ENCODE data around the gene YKT6.

Gene YKT6

DNA sequence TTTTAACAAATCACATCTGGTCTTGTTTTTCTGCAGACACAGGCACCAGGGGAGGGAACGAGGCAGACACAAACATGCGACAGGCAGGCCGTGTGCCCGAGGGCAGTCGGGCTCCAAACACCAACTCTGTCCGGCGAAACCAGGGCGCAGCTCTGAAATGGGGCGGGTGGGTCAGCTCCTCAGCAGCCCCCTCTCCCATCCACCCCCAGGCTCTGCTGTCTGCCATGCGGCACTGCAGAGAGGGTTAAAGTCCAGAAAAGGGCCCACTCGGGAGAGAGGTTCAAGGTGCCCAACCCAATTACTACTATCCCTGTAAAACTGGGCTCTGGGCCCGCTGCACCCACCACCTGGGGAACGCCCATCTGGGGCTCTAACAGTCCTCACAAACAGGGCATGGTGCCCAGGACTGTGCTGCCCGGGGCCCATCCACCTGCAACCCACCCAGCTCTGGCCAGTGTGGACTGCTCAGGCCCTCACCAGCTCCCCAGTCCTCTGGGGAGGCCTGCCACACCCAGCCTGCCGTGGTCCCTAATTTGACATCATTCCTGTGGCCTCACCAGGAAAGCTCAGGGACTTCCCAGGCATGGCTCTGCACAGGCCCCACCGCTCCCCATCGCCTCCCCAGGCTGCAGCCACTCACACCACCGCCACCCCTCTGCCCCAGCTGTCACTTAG, 18.7 kb downstream of the YKT6 start:
- DNase-seq: no peak

DNA sequence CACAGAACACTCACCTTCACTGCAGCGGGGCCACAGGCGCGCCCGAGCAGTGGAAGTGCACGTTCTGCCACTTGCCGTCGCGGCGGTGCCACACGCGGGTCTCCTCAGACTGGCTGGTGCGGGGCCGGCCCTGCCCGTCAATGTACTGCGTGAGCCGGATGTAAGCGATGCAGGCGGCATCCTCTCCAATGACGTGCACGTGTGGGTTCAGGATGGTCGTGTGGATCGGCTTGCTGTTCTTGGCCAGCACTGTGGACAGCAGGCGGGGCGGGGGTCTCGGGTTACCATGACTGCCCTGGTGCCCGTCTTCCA, 19.2 kb downstream of the YKT6 start:
- no peak for DNase-seq

DNA sequence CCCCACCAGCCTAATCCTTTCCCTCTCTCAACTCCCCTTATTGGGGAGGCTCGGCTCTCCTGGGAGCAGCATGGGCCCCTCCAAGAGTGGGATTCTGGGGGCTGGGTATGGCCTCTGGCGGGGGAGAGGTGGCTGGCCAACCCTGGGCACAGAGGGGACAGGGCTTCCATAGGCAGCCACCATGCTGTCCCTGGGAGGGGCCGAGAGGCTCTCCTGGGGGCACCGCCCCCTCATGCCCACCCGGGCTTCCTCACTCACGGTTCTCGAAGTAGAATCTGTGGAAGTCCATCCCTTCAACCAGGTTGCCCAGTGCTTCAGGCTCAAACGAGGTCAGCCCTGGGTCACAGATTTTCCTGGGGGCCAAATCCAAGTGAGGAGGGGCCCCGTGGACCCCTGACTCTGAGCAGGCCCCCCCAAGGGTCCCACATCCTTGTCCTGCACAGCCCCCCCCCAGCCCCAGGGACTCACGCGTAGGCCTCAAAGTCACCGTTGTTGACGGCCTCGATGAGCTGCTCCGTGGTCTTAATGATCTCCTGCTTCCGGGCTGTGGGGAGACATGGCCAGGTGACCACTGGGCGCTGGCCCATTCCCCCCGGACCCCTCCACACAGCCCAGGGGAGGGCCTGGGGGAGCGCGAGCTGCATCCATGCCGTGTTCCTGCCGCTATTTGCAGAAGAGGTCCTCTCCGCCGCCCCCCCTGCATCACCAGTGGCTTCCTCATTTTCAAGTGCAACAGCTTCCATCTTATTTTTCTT, 19.8 kb downstream of the YKT6 start:
- no peak for DNase-seq

DNA sequence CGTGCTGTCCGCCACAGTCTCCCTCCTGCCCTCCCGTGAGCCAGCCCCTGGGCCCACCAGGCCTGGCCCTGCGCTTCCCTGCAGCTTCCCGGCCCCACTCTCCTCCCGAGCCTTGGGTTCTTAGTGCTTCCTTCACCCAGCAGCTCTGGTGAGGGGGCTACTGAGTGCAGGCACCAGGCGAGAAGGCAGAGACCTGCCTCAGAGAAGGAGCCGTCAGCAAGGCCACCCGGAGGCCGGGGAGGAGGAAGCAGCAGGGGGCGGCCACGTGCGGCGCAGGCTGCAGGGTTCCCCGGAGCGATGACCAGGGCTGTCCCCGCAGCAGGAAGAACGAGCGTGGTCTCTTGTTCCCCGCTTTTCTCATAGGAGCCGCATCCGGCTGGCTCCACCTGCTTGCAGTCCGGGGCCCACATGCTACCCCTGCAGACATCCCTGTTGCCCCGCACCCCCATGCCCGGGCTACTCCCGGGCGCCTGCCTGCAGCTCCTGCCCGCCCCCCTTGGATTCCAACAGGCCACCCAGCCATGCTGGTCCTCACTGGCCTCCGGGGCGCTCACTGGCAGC, 20.5 kb downstream of the YKT6 start:
- no peak for DNase-seq

DNA sequence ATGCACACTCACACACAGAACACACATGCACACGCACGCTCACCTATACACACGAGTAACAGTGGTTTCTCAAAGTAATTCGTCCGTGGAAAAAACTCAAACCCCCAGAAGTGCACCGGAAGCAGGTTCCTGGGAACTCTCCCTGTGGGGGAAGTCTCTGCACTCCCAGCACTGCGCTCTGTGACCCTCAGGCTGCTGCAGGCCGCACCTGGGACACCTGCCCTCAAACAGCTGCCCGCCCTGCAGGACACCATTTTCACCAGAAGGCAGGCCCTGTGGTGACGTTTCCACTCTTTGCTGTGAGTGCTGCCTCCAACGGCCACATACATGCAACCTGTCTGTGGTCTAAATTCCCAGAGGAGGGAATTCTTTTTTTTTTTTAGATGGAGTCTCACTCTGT, 21.3 kb downstream of the YKT6 start:
- no peak for DNase-seq

DNA sequence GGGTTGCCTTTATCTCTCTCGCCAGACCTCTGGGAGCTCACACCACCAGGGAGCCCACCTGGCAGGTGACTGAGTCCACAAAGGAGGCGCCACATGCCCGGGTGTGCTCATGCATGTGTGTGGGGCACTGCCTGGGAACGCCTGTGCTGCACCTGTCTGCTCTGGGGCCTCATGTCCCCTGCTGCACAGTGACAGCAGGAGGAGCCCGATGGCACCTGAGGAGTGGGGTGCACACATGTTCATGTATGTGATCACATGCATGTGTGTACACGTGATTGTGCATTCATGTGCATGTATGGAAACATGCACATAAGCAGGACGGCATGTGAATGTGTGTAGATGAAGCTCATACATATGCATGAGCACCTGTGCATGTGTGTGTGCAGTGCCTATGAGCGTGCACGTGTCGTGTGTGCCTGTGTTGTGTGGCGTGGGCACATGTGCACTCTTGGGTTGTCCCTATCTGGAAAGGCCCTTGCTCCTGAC, 22.0 kb downstream of the YKT6 start:
- no peak for DNase-seq

DNA sequence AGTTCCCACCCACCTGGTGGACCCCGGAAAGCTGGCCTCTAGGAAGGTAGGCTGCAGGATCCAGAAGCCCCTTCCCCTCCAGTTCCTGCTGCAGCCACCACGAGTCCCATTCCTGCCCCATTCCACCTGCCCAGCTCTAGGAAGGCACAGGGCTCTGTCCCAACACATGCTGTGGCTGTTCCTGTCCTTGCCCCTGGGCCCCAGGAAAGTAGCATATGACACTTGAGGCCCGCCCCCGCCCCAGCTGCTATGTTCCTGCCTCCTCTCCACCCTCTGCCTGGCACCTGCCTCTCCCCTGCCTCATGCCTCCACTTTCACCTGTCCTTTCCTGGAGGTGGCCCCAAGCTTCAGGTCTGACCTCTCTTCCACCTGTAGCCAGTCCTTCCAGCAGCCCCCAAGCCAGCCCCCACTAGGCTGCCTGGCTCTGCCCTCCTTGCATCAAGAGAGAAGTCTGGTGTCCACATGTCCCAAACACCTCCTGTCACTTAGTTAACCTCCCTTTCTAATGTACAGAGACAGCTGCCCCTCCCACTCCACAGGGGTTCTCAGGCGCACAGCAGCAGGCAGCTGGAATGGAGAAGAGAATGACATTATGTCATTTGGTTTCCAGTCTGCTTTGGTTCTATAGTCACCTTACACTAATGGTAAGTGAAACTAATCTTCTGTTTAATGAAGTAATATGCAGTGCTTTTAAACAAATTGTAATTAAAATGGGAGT, 22.7 kb downstream of the YKT6 start:
- no peak for DNase-seq

DNA sequence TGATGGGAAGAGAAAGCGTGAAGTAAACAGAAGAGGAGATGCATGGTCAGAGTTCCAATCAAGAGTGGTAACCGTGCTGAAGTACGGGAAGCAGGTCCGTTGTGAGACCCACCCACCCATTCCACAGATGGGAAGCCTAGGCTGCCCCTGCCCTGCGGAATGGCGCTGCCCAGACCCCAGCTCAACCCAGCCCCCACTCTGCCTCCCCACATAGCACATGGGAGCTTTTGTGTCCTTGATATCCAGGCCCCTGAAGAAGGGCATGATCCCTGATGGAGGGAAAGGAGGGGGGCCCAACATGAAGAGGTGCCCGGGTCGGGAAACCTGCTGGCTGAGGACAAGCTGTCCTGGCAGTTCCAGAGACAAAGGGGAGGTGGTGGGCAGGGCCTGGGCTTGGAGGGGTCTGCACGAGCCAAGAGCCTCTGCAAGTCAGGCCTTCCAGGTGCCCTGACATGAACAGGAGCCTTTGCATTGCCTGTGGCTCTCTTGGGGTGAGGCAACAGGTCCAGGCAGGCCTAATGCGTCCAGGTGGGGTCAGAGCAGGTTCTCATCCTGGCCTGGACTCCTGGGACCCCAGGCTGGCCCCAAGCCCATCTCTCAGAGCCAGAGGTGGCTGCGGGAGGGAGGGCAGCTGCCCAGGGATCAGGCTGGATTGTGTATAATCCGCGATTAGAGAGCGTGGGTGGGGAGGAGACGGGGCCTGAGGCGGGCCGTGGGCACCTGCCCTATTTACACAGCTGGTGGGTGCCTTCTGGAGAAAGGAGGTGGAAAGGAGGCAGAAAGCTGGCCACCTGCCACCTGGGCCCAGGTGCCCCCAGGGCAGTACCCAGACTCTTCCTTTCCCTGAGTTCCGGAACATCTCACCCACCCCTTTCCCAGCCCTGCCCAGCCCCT, 23.5 kb downstream of the YKT6 start:
- no peak for DNase-seq

DNA sequence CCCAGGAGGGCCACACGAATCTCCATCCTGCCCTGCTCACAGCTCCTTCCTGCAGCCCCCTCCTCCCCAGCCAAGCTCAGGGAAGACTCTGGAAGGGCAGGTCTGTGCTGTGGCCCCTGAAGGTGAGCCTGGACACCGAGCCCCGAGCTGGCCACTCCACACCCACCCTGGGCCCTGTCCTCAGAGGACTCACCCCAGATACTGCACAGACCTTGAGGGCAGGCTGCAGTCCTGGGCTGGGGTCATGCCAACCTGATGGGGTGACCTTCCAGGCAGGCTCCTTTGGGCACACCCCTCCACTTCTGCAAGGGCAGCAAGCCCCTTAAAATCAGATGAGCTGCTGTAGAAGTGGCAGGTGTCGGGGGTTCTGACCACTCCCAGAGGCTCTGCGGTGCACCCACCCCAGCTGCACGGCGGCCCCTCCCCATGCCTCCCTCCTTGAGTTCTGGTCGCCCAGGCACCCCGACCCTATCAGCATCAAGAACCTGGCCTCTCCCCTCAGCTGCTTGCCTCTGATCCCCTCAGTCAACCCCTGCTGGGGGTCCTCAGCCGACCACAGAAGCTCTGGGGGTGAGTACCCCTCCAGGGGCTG, 24.3 kb downstream of the YKT6 start:
- DNase-seq: no peak

DNA sequence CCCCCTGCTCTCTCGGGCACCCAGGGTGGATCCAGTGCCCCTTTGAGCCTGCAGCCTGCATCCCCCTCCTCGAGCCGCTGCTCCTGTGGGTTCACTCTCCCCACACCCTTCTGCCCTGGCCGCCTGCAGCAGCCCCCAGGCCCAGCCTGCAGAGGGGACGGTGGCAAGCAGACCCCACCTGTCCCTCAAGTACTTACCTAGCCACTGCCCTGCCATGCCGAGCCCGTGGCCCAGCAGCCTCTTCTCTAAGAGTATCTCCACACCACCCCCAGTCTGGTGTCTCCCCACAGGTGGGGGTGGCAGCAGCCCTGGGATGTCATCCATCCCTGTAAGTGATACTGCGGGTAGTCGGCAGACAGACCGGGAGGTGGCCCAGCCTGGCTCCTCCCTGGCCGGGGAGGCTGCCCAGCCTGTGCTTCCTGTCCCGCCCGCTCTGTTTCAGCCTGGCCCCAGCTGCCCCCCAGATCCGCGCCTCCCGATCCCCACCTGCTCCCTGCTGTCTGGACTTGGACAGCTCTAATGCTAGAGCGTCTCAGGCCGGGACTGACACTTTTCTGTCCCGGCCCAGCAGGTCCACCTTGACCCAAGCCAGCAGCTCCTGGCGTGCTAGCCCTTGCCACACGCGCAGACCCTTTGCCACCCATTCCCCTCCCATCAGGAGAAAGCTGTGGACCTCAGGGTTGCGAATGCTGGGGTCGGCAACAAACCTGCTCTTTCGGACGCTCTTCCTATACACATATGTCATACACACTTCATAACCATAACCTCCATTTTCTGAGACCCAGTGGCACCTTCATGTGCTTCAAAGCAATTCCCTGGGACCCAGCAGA, 25.0 kb downstream of the YKT6 start:
- no peak for DNase-seq

DNA sequence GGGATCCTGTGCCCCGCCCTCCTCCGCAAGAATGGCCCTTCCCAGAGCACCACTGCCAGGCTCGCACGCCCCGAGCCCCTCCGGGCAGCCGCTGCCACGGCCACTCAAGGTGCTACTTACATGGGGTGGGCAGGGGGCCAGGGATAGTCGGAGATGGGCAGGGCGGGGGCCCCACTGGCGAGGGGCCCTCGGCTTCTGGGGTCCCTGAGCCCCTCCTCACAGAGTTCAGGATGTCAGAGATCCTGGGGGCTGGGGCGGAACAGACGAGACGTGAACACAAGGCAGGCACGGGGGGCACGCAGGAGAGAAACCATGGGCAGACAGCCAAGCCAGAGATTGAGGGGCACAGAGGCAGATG, 25.6 kb downstream of the YKT6 start:
- no peak for DNase-seq

DNA sequence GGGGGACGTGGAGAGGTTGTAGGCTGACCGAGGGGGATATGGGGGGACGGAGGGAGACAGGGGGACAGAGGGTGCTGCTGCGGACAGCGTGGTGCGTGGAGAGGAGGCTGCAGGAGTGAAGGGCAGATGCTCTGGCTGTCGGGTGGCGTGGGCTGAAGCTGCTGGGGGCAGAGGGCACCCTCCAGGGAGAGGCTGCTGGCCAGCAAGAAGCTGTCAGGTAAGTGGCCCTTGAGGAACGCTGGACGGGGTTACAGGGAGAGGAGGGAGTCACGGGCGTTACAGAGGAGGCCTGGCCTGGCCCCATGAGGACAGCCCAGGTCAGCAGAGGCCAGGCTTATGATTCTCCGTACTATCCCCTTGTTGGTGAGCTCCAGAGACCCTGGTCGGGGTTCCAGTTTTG, 27.1 kb downstream of the YKT6 start:
- no peak for DNase-seq

DNA sequence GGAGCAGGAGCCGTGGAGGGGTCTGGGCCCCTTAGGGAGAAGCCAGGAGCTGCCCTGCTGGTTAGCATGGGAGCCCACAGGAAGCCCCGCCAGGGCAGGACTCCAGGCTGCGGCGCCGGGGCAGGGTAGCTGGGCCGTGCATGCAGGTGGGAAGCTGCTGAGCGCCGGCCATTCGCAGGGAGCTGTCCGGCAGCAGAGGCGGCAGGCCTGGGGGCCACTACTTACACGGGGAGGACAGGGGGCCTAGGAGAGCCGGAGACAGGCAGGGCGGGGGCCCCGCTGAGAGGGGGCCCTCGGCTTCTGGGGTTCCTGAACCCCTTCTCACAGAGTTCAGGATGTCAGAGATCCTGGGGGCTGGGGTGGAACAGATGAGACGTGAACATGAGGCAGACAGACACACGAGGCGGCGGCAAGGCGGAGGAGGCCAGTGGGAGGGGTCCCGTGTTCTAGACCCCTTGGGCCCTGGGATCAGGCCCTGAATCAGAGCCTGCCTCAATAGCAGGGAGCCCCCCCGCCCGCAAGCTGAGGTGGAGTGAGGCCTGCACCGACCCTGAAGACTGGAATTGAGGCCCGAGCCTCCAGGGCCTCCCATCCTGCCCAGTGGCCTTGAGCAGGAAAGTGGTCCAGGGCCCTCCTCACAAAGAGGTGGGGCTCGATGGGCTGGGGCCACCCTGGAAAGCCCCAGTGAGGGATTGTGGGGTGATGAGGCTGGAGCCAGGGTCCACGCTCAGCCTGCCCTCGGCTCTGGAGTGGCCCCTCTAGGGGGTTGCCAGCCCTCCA, 28.0 kb downstream of the YKT6 start:
- DNase-seq: no peak

DNA sequence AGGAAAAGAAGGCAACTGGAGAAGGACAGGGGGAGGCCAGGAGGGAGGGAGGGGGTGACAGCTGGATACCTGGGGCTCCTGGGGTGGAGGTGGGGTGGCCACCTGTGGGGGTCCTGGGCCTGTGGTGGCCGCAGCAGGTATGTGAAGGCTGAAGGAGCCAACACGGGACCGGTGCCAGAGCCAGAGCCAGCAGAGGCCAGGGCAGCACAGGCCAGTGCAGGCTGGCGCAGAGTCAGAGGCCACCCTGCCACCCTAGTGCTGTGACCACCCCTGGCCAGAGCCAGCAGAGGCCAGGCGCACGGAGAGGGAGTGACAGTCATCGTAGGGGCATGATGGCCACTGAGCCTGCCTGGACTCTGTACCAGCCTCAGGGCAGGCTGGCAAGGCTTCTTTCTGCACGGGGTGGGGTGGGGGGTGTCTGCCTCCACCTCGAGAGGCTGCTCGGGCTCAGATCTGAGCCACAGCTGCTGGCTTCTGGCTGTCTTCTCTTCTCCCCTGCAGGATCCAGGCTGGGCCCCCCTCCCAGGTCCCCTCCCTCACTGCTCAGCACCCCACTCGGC, 28.8 kb downstream of the YKT6 start:
- no peak for DNase-seq

DNA sequence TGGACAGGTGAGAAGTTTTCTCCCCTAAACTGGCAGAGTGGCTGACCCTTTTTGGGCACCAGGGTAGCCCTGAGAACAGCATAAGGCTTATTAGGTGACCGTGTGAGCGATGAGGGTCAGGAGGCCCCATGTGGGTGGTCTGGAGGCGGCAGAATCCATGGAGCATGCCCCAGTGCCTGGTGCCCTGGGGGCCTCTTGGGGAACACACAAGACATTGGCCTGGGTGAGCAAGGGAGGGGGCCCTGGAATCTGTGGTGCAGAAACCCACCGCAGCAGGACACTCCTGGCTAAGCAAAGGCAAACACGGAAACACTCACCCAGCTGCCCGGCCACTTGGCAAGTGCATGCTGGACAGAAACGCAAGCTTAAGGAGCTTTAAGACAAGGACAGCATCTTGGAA, 29.5 kb downstream of the YKT6 start:
- no peak for DNase-seq

DNA sequence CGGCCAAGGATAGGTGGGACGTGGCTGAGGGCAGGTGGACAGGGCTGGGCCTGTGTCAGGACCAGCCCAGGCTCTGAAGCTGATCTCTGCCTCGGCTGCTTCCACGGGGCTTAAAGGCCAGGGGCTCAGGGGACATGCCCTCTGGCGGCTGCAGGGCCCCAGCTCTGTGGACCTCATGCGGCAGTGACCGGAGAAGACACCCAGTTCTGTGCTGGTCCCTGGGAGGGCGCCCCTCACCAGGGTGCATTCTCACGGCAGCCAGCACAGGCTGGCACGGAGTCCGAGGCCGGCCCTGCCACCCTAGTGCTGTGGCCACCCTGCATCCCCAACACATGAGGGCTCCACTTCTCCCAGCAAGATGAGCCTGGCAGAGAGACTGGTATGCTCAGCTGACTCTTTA, 30.3 kb downstream of the YKT6 start:
- DNase-seq: no peak

DNA sequence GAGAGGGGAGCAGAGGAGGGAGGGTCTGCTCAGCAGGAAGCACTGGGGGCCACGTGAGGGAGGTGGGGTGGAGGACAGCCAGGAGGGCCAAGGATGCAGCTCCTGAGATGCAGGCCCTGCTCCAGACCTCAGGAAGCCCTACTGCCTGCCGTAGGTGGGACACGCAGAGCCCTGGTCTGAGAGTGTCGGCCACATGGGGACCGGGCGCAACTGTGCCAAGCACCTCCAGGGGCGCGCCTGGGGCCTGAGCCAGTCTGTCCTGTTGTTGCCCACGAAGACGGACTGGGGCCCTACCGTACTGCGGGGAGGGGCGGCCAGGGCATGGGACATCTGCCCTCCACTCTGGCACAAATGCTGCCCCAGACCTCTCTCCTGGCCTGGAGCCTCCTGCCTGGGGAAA, 31.6 kb downstream of the YKT6 start:
- no peak for DNase-seq

DNA sequence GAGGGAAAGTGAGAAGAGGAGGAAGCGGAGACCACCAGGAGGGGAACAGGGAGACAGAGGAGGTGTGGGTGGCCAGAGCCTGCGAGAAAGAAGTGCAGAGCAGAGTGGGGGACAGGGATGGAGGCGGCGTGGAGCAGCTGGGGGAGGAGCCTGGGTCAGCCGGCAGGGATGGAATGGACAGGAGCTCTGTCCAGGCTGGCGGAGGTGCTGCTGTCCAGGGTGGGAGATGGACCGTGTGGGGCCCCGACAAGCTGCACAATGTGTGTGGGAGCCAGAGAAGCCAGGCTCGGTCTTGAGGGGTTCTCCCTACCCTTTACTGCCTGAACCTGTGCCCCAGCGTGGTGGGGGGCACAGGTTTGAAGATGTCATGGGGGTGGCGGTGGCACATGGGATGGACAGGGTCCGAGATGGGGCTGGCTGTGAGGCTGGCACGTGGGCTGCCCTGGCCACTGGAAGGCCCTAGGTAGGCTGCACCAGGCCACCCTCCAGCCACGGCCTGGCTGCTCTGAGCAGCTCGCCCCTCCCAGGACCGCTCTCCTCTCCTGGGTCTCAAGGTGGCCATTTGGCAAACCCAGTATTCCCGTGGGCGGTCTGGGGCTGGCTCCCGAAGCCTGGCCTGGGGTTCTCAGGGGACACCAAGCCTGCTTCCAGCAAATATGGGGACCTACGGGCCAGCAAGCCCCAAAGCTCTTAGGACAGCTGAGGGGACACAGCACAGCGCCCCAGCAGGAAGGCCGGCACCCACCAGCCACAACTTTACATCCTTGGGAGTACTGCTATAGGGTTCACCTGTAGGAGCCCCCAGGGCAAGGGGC, 32.3 kb downstream of the YKT6 start:
- no peak for DNase-seq

DNA sequence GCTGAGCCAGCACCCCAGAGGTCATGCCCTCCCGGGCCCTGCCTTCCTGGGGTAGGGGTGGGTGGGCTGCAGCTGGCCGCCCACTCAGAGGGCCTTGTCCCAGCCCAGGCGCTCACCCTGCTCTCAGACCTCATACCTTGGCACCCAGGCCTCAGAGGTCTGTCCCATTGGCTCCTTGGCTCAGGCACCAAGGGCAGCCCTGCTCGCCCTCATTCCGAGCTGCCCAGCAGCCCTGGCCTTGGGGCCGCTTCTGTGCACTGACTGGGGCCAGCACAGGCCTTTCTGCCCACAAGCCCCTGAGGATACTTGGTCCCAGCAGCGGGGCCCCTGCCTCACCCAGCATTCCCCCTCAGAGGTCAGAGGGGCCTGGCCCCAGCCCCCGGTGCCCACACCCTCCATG, 34.3 kb downstream of the YKT6 start:
- DNase-seq: no peak

Measured in inflammatory macrophage (primary cell).